Stomach (tissue), 9 donors: Measurements from ENCODE around the gene WDR27. TPM values are rescaled to one million over a fixed set of nuclear protein-coding genes. Genes with fewer than 3 reads are reported as not detected.

Source experiments
- DNase-seq, 2 donors: peaks; one replicate each; pipeline versions ENCODE4 v3.0.0 to v3.0.0-alpha.2; 2013 to 2019
- H3K27ac ChIP-seq, 5 donors: fragments of 200-600 bp in 4 of 5; sonication (generic) in 4 of 5; one replicate each; pipeline ENCODE4 v1.5.1; 2013 to 2019; ENCODE audit warnings: mild to moderate bottlenecking in 1 of 5, moderate library complexity in 1 of 5
- H3K27me3 ChIP-seq, 3 donors: fragments of 200-600 bp; sonication (generic); one replicate each; pipeline ENCODE4 v1.5.1; 2017 to 2019; ENCODE audit warnings: mixed run types in 1 of 3
- H3K36me3 ChIP-seq, 4 donors: fragments of 200-600 bp; sonication (generic); 1 replicate in 3 of 4; 2 replicates in 1 of 4; pipeline ENCODE4 v1.5.1; 2016 to 2019
- H3K4me1 ChIP-seq, 4 donors: fragments of 200-600 bp; sonication (generic); one replicate each; pipeline ENCODE4 v1.5.1; 2016 to 2019
- H3K4me3 ChIP-seq, 4 donors: fragments of 200-600 bp; sonication (generic) in 3 of 4; one replicate each; pipeline ENCODE4 v1.5.1; 2016 to 2019; ENCODE audit warnings: mild to moderate bottlenecking in 1 of 4
- H3K9me3 ChIP-seq, 4 donors: fragments of 200-600 bp; sonication (generic); one replicate each; pipeline ENCODE4 v1.5.1; 2016 to 2019
- EP300 ChIP-seq: sonication (generic); formaldehyde crosslinking; IDR thresholded peaks from one replicate; pipeline ENCODE4 v1.6.1; 2017; ENCODE audit warnings: antibody characterized with exemption
- POLR2A ChIP-seq, 4 donors: fragments of 450-650 bp; IDR thresholded peaks; one replicate each; pipeline ENCODE4 v1.6.1; 2016; ENCODE audit warnings: antibody characterized with exemption in 4 of 4, control low read depth in 2 of 4, mild to moderate bottlenecking in 1 of 4, moderate library complexity in 1 of 4
- POLR2AphosphoS5 ChIP-seq, 3 donors: sonication (generic); formaldehyde crosslinking; IDR thresholded peaks; one replicate each; pipeline ENCODE4 v1.6.1; 2016; ENCODE audit warnings: antibody characterized with exemption in 3 of 3
- WGBS, 5 donors: extraction: QIAGEN DNeasy Blood & Tissue Kit in 3 of 5; methylation state at CpG; one replicate each; pipeline versions ENCODE4 v1.1.5 to v1.1.7; 2013 to 2018; 5-methylcytosine and 5-hydroxymethylcytosine counted together
- intact Hi-C: fragments of 100-400 bp; cut with DNase I; formaldehyde crosslinking; loops from one replicate; pipeline ENCODE4 v1.15.1; 2023; ENCODE audit warnings: low total_unique reads
- polyA plus RNA-seq, 3 donors: library from polyadenylated mRNA; stranded (reverse); fragments of 200-250 nt; gene quantifications; one replicate each; pipeline ENCODE4 v1.2.3, GENCODE V29; 2013
- total RNA-seq, 5 donors: library from RNA; depleted of rRNA; stranded (reverse); fragments of >200 nt; gene quantifications; one replicate each; pipeline versions ENCODE4 v1.1.0 to v1.2.3, GENCODE V29; 2014 to 2016
- TF ChIP-seq, protein P1 (sequence below), 7 experiments: fragments of 450-650 bp in 4 of 7; fragments of 200-600 bp in 3 of 7; sonication (generic) in 3 of 7; IDR thresholded peaks; one replicate each; pipeline ENCODE4 v1.5.1; 2016 to 2019; ENCODE audit warnings: antibody characterized with exemption in 7 of 7, control low read depth in 2 of 7, mild to moderate bottlenecking in 1 of 7
- donor health status: healthy with polysubstance abuse.
- donor health status: Bipolar disorder and iron deficiency.
- donor health status: healthy.

WDR27 gene
- total and polyA plus RNA-seq, 8 donors, result 4.9 to 271 (median 39.9) TPM

- DNase-seq, result no peak
- intact Hi-C loops, result no loop called here
- no peaks in the 10 kb centered on the region for H3K9me3 ChIP-seq
- no peak overlapping the region for H3K27ac ChIP-seq
- peaks cover 18 to 42% (median 35%) of the 10 kb centered on the region in 4 donors for H3K36me3 ChIP-seq
- no peaks in the 10 kb centered on the region for H3K27me3 ChIP-seq
- H3K4me3 ChIP-seq, result no peak overlapping the region
- no peak for TF ChIP-seq EP300
- peaks cover 14 to 47% (median 30%) of the 10 kb centered on the region in 4 donors for H3K4me1 ChIP-seq
- 68 to 87% (median 76%) methylated on average over 4 of the region's 4 CpGs for WGBS, 5 donors
Measured at GRCh38 chr6:169719117-169719516, 17.3 kb upstream of the WDR27 start.

- Histone ChIP-seq H3K4me1 (peaks cover 0 to 14% (median 6%) of the 10 kb centered on the region in 4 donors), H3K4me3 (no peak overlapping the region), H3K9me3 (no peaks in the 10 kb centered on the region), H3K27ac (no peak overlapping the region), H3K27me3 (no peaks in the 10 kb centered on the region), H3K36me3 (peaks cover 36 to 86% (median 79%) of the 10 kb centered on the region in 4 donors)
- TF ChIP-seq EP300, result no peak
- TF ChIP-seq POLR2AphosphoS5 (IDR thresholded peaks at IDR 0.05), result no peak
- TF ChIP-seq, protein P1, sequence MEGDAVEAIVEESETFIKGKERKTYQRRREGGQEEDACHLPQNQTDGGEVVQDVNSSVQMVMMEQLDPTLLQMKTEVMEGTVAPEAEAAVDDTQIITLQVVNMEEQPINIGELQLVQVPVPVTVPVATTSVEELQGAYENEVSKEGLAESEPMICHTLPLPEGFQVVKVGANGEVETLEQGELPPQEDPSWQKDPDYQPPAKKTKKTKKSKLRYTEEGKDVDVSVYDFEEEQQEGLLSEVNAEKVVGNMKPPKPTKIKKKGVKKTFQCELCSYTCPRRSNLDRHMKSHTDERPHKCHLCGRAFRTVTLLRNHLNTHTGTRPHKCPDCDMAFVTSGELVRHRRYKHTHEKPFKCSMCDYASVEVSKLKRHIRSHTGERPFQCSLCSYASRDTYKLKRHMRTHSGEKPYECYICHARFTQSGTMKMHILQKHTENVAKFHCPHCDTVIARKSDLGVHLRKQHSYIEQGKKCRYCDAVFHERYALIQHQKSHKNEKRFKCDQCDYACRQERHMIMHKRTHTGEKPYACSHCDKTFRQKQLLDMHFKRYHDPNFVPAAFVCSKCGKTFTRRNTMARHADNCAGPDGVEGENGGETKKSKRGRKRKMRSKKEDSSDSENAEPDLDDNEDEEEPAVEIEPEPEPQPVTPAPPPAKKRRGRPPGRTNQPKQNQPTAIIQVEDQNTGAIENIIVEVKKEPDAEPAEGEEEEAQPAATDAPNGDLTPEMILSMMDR (IDR thresholded peaks at IDR 0.05), result no peak
- TF ChIP-seq POLR2A (IDR thresholded peaks at IDR 0.05), result no peak
- 90 to 95% (median 92%) methylated on average over 9 of the region's 9 CpGs for WGBS, 5 donors
- DNase-seq, result no peak
- intact Hi-C loops, result no loop called here
Measured at GRCh38 chr6:169714595-169714994, 12.8 kb upstream of the WDR27 start.

GRCh38 chr6:169714178-169714577 is 12.3 kb upstream of the WDR27 start:
- H3K27ac ChIP-seq, result no peak overlapping the region
- H3K4me1 ChIP-seq, result peaks cover 0 to 10% (median 5%) of the 10 kb centered on the region in 4 donors
- no peak for DNase-seq
- H3K4me3 ChIP-seq, result no peak overlapping the region
- WGBS, 5 donors, result 96 to 100% (median 98%) methylated on average over 2 of the region's 2 CpGs
- no peaks in the 10 kb centered on the region for H3K27me3 ChIP-seq
- TF ChIP-seq, protein P1 (IDR thresholded peaks at IDR 0.05), result no peak
- no peak for TF ChIP-seq EP300
- TF ChIP-seq POLR2A (IDR thresholded peaks at IDR 0.05), result no peak
- TF ChIP-seq POLR2AphosphoS5 (IDR thresholded peaks at IDR 0.05), result no peak
- H3K9me3 ChIP-seq, result no peaks in the 10 kb centered on the region
- intact Hi-C loops, result no loop called here
- H3K36me3 ChIP-seq, result peaks cover 36 to 90% (median 83%) of the 10 kb centered on the region in 4 donors

GRCh38 chr6:169710009-169710408 is 8.2 kb upstream of the WDR27 start:
- Histone ChIP-seq H3K4me3 (no peak overlapping the region), H3K9me3 (no peaks in the 10 kb centered on the region), H3K4me1 (peaks cover 0 to 10% (median 5%) of the 10 kb centered on the region in 4 donors), H3K27ac (no peak overlapping the region), H3K36me3 (peaks cover 23 to 81% (median 77%) of the 10 kb centered on the region in 4 donors), H3K27me3 (no peaks in the 10 kb centered on the region)
- TF ChIP-seq POLR2AphosphoS5 (IDR thresholded peaks at IDR 0.05), result no peak
- TF ChIP-seq, protein P1 (IDR thresholded peaks at IDR 0.05), result no peak
- no peak for TF ChIP-seq POLR2A (IDR thresholded peaks at IDR 0.05)
- TF ChIP-seq EP300, result no peak
- intact Hi-C loops, result no loop called here
- WGBS, 5 donors, result 71 to 87% (median 83%) methylated on average over 3 of the region's 3 CpGs
- no peak for DNase-seq

GRCh38 chr6:169709293-169709692 is 7.5 kb upstream of the WDR27 start:
- no peaks in the 10 kb centered on the region for H3K27me3 ChIP-seq
- peaks cover 20 to 77% (median 75%) of the 10 kb centered on the region in 4 donors for H3K36me3 ChIP-seq
- DNase-seq, result no peak
- no peaks in the 10 kb centered on the region for H3K9me3 ChIP-seq
- H3K27ac ChIP-seq, result no peak overlapping the region
- no peak overlapping the region for H3K4me3 ChIP-seq
- no peak for TF ChIP-seq EP300
- TF ChIP-seq, protein P1 (IDR thresholded peaks at IDR 0.05), result no peak
- TF ChIP-seq POLR2A (IDR thresholded peaks at IDR 0.05), result no peak
- TF ChIP-seq POLR2AphosphoS5 (IDR thresholded peaks at IDR 0.05), result no peak
- intact Hi-C loops, result no loop called here
- H3K4me1 ChIP-seq, result peaks cover 2 to 17% (median 13%) of the 10 kb centered on the region in 4 donors
